ENCODE data around the gene OTUD6A.

The OTUD6A gene, protein sequence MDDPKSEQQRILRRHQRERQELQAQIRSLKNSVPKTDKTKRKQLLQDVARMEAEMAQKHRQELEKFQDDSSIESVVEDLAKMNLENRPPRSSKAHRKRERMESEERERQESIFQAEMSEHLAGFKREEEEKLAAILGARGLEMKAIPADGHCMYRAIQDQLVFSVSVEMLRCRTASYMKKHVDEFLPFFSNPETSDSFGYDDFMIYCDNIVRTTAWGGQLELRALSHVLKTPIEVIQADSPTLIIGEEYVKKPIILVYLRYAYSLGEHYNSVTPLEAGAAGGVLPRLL

DNA sequence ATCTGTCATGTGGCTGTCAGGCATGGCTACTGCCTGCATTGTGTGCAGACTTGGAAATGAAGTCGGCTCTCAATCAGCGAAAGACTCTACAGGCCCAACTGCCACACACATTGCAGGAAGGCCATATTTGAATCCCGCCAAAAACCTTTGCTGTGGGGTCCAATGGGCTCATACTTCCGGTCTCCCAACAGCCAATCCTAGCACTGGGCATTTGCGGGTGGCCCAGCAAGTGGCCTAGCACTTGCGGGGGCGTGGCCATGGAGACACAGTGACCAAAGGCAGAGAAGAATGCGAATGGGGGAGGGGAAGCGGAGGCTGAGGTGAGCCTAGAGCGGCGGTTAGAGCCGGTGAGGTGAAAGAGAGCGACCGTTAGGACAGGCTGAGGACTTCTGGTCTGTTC, at the start of gene OTUD6A:
OTUD6A (plus strand) TSS at position 382 of the 400 bp plus-strand sequence. CDS start 68 bp downstream, outside the sequence.
- DNase-seq (ENCODE audit: low read depth), result no peak

- no peak for DNase-seq (ENCODE audit: low read depth)
Observed at GRCh38 chrX:70012756-70013155, 49.5 kb upstream of the OTUD6A start.

DNA sequence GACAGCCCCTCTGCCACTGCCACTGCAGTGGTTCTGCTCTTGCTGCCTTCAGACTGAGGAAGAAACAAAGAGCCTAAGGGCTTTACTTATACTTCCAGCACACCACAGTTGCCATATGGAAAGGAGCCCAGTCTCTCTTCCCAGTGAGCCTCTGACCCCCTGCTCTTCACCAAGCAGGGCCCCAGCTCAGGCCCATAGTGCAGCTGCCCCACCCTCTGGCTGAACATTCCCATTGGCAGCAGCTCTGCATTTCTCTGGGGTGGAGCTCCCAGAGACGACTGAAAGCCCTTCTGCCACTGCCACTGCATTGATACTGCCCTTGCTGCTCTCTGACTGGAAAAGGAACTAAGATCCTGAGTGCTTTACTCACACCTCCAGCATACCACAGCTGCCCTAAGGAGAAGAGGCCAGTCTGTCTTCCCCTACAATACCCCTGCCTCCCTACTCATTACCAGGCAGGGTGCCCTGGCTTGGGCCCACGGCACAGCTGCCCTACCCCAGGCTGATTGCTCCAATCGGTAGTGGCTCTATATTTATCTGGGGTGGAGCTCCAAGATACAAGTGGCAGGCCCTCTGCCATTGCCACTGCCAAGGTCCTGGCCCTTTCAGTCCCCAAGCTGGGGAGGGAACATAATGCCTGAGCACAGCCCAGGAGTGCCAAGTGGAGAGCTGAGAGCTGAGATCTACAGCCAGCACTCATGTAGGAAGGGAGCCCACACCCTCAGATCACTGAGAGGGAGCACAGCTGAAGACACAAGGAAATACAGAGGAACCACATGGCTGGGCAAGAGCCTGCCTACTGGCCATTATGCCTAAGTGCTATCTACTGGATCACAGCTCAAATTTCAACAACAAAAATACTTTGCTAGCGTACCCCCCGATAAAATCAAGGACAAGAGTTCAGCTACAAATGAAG, 48.5 kb upstream of the OTUD6A start:
- DNase-seq (ENCODE audit: low read depth), result no peak

- no peak for DNase-seq (ENCODE audit: low read depth)
Observed at GRCh38 chrX:70016513-70016912, 45.7 kb upstream of the OTUD6A start.

DNA sequence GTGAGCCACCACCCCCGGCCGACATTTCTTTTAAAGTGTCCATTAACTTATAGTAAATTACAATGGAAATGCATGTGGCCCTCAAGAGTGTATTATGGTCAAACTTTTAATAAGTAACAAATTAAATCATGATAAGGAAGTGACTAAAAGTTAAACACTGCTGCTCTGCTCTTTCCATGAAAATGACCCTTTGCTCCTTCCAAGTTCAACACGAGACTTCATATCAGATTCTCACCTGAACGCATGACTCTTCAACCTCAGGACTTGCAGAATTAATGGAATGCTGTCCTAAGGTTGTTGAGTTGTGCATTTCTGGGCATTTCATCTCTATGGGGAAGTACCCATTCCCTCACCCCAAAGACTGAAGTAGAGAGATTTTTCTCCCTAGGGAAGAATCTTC, 39.6 kb upstream of the OTUD6A start:
- no peak for DNase-seq (ENCODE audit: low read depth)

GRCh38 chrX:70025464-70025863, 36.8 kb upstream of the OTUD6A start:
- DNase-seq (ENCODE audit: low read depth), result no peak

- peak; percentile 49 for DNase-seq (ENCODE audit: low read depth)
Observed at GRCh38 chrX:70026112-70026850, 36.0 kb upstream of the OTUD6A start.

DNA sequence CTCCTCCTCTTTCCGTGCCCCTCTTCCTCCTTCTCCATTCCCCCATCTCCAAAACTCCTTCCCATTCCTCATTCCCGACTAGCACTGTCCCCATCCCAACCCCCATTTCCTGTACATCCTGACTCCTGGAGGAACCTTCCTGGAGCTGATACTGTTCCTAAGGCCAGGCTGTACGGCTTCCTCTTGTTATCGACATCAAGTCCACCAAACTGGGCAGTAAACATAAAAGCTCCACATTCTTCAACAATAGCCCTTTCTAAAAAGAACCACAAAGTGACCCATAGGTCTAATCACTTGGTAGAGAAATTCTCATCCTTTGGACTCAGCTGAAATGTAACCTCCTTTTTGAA, 35.4 kb upstream of the OTUD6A start:
- no peak for DNase-seq (ENCODE audit: low read depth)

DNA sequence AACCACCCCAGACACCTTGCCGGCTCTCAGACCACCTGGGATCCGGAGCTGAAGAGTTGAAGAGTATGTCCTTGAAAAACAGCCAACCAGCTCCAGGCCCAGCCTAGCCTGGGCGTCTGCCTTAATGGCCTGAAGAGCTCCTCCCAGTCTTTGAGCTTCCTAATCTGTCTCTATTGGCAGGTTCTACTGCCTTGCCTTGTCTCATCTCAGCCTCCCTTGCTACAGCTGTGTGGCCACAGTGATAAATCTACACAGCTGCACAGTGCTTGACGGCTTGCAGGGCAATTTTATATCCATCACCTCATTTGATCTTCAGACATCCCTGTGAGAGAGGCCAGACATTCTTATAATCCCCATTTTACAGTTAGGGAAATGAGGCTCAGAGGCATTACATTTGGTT, 32.4 kb upstream of the OTUD6A start:
- no peak for DNase-seq (ENCODE audit: low read depth)

DNA sequence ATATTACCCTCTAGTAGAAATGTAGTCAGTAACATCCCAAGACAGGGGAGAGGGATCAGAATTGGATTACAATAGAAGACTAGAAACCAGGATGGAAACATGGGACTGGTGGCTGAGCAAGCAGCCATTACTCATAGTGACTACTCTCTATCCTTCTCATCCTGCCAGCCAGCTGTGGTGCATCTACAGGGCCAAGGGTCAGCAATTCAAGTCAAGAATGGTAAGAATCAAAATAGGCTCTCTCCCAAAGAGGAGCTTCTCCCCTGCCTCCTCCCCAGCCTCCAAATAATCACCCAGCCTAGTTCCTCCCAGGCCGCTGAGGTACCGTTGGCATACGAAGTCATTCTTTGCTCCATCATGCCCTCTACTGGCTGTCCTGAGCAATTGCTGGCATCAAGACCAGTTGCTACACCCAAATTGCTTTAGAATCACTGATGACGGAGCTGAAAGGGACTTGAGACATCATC, 31.9 kb upstream of the OTUD6A start:
- DNase-seq (ENCODE audit: low read depth), result peak; percentile 59

GRCh38 chrX:70032792-70033191, 29.5 kb upstream of the OTUD6A start:
- DNase-seq (ENCODE audit: low read depth), result no peak

GRCh38 chrX:70033348-70034051, 28.8 kb upstream of the OTUD6A start:
- peak; percentile 45 for DNase-seq (ENCODE audit: low read depth)

DNA sequence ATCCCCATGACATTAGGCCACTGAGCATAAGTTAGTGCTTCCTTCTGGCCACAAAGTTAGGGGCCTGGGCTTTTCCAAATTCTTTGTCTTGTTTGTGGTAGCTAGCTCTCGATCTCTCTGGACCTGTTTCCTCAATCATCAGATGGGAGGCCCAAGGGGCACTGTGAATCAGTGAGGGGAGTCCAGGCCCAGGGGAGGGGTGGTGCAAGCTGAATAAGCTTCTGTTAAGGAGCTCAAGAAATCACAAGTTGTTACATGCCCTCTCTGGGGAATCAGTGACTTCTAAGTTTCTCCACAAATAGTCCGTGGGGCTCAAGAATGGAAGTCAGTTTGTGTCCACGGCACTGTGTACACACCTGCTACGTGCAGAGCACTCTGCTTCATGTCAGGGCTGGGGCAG, 27.6 kb upstream of the OTUD6A start:
- DNase-seq (ENCODE audit: low read depth), result no peak

DNA sequence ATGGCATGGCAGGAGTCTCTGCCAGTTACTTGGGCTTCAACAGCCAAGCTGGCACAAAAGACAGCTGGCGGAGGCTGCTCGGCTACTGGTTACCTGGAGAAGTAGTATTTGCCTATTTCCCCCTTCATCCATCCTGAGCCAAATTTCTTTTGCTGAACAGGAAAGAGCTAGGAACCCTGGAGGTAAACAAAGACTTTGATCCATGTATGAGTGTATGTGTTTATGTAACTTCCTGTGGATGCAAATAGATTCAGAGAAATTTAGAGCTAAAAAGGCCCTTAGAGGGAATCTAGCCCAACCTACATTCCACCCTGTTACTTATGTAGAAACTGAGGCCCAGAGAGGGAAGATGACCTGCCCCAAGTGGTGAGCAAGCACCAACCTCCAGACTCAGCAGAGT, 23.7 kb upstream of the OTUD6A start:
- DNase-seq (ENCODE audit: low read depth), result no peak

GRCh38 chrX:70038951-70039350, 23.3 kb upstream of the OTUD6A start:
- peak; percentile 15 for DNase-seq (ENCODE audit: low read depth)

DNA sequence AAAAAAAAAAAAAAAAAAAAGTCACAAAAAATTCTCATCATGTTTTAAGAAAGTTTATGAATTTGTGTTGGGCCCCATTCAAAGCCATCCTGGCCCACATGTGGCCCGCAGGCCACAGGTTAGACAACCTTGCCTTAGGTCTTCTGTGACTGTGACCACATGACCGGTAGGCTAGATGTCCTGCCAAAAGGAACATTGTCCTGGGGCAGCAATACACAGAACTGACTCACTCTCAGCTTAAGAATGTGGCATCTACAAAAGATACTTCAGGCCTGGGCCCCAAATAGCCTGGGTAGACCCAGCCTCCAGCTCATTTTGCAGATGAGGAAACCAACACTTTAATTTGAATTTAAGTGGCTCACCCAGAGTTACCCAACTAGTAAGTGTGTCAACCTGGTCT, 22.5 kb upstream of the OTUD6A start:
- peak; percentile 19 for DNase-seq (ENCODE audit: low read depth)

DNA sequence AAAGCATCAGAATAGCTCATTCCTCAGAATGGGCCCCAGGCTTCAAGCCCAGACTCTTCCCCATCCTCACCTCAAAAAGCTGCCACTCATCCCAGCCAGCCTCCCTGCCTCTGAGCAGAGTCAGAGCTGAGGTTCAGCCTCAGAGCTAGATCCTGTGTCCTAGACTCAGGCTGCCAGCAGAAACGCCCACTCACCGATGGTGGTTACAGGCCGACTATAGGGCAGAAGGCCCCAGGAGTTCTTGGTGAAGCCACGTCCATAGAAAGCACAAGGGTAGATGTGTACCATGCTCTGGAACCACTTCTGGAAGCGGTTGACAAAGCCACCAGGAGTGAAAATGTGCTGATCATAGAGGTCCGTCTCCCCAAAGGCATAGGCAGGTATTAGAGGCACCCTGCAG, 20.3 kb upstream of the OTUD6A start:
- no peak for DNase-seq (ENCODE audit: low read depth)

GRCh38 chrX:70042399-70043371, 19.6 kb upstream of the OTUD6A start:
- DNase-seq (ENCODE audit: low read depth), result peak; percentile 45

- no peak for DNase-seq (ENCODE audit: low read depth)
Observed at GRCh38 chrX:70043685-70044084, 18.6 kb upstream of the OTUD6A start.

DNA sequence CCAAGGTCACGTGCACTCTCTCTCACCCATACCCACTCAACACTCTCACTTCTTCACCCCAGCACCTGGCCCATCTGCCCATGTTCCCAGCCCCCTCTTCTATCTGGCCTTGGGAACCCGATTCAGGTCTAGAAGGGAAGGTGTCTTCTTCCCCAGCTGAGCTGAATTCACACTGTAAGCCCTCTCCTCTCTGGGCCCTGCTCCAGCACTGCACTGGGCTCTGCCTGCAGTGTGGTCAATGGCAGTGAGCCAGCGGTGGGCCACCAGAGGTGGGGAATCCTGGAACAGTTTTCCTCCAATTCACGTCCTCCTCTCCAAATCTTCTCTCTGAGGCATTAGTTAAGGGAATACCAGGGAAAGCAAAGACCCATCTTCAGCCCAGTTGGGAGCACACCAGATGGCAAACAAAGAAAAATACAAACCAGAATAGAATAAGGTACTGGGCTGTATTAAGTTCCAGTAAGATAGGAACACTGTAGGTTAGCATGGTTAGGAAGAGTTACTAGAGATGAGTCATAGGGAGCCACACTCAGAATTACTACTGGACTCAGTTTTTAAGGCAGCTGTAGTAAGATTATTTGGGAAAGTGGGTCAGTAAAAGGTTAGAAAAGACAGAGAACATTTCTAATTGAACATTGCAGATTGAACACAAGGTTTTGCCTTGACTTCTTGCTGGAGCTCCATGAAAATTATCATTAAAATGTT, 17.6 kb upstream of the OTUD6A start:
- DNase-seq (ENCODE audit: low read depth), result peak; percentile 44

Data from ELR (cell line).